ENCODE results near the gene AFAP1.
A peak's percentile ranks its signal among the peaks of the same experiment; 100 is the strongest.
"Not testable (repeated sequence)": the region's sequence is repeated elsewhere in the genome, so short reads cannot be mapped to it uniquely, and the experiment has no call there.

AFAP1 gene

GRCh38 chr4:7960790-7961655 lies 21.4 kb upstream of the AFAP1 start:
- DNase-seq, result peak; percentile 75
- Mint-ChIP-seq H3K4me3 (peak overlapping the region; percentile 42), H3K36me3 (ENCODE audit: low read depth) (no peaks in the 10 kb centered on the region), H3K9me3 (no peaks in the 10 kb centered on the region), H3K27me3 (peaks cover 7% of the 10 kb centered on the region), H3K4me1 (ENCODE audit: low read depth) (peaks cover 71% of the 10 kb centered on the region), H3K27ac (peak overlapping the region; percentile 94)

- H3K4me3 Mint-ChIP-seq, result peak overlapping the region; percentile 42
- peaks cover 63% of the 10 kb centered on the region for H3K4me1 Mint-ChIP-seq (ENCODE audit: low read depth)
- H3K9me3 Mint-ChIP-seq, result no peaks in the 10 kb centered on the region
Observed at GRCh38 chr4:7960017-7960789, 20.5 kb upstream of the AFAP1 start.

GRCh38 chr4:7959078-7959477 lies 19.4 kb upstream of the AFAP1 start:
- Mint-ChIP-seq H3K9me3 (no peaks in the 10 kb centered on the region), H3K4me3 (no peak overlapping the region), H3K4me1 (ENCODE audit: low read depth) (peaks cover 51% of the 10 kb centered on the region), H3K36me3 (ENCODE audit: low read depth) (no peaks in the 10 kb centered on the region), H3K27ac (peak overlapping the region; percentile 31), H3K27me3 (peaks cover 7% of the 10 kb centered on the region)
- DNase-seq, result no peak

More at GRCh38 chr4:7960017-7960789, 20.5 kb upstream of the AFAP1 start:
- H3K27ac Mint-ChIP-seq, result peak overlapping the region; percentile 94
- no peaks in the 10 kb centered on the region for H3K36me3 Mint-ChIP-seq (ENCODE audit: low read depth)
- peaks cover 7% of the 10 kb centered on the region for H3K27me3 Mint-ChIP-seq
- DNase-seq, result no peak

- Mint-ChIP-seq H3K27me3 (peaks cover 7% of the 10 kb centered on the region), H3K4me1 (ENCODE audit: low read depth) (peaks cover 36% of the 10 kb centered on the region), H3K4me3 (no peak overlapping the region), H3K27ac (no peak overlapping the region), H3K9me3 (peaks cover 7% of the 10 kb centered on the region), H3K36me3 (ENCODE audit: low read depth) (no peaks in the 10 kb centered on the region)
- DNase-seq, result no peak
Observed at GRCh38 chr4:7956934-7957656, 17.4 kb upstream of the AFAP1 start.

DNA sequence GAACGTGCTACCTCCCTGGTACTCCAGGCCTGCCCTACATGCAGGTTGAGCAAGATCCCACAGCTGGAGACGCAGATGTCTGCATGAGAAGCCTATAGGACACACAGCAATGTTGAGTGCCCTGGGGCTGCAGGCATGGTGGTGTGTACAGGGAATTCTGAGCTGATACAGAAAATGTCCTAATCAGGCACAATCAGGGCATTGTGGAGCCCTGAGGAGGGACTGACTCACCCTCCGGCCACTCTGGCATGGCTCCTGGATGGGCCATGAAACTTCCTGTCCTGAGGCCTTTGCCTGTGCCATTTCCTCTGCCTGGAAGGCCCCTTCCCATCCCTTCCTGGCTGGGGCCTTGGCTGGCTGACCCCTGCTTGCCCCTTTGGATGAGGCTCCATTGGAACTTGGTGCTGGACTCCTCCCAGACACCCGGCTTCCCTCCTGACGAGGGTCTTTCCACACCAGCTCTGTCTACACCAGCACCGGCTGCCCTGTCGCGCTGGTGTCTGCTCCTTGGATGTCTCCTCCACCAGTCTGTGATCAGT lies 16.7 kb upstream of the AFAP1 start:
- H3K27me3 Mint-ChIP-seq, result peaks cover 7% of the 10 kb centered on the region
- H3K9me3 Mint-ChIP-seq, result peaks cover 8% of the 10 kb centered on the region
- no peaks in the 10 kb centered on the region for H3K36me3 Mint-ChIP-seq (ENCODE audit: low read depth)
- no peak overlapping the region for H3K4me3 Mint-ChIP-seq
- no peak overlapping the region for H3K27ac Mint-ChIP-seq
- H3K4me1 Mint-ChIP-seq (ENCODE audit: low read depth), result peaks cover 30% of the 10 kb centered on the region
- DNase-seq, result no peak

DNA sequence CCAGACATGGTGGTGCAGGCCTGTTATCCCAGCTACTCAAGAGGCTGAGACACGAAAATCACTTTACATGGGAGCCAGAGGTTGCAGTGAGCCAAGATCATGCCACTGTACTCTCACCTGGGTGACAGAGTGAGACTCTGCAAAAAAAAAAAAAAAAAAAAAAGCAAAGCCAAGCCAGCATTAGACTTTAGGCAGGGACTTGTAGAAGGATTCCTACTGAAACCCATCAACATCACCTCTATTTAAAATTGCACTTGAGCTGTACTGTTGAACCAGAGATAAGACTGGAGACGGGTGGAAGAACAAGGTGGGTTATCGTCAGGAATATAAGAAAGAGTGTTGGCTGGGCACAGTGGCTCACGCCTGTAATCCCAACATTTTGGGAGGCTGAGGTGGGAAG lies 15.7 kb upstream of the AFAP1 start:
- Mint-ChIP-seq H3K27me3 (peaks cover 10% of the 10 kb centered on the region), H3K27ac (no peak overlapping the region), H3K36me3 (ENCODE audit: low read depth) (no peaks in the 10 kb centered on the region), H3K4me3 (no peak overlapping the region), H3K9me3 (peaks cover 13% of the 10 kb centered on the region), H3K4me1 (ENCODE audit: low read depth) (peaks cover 20% of the 10 kb centered on the region)
- DNase-seq, result no peak

GRCh38 chr4:7952615-7953014 lies 13.0 kb upstream of the AFAP1 start:
- DNase-seq, result no peak
- Mint-ChIP-seq H3K27me3 (peaks cover 13% of the 10 kb centered on the region), H3K9me3 (peaks cover 13% of the 10 kb centered on the region), H3K36me3 (ENCODE audit: low read depth) (no peaks in the 10 kb centered on the region), H3K27ac (no peak overlapping the region), H3K4me1 (ENCODE audit: low read depth) (peaks cover 18% of the 10 kb centered on the region), H3K4me3 (no peak overlapping the region)

DNA sequence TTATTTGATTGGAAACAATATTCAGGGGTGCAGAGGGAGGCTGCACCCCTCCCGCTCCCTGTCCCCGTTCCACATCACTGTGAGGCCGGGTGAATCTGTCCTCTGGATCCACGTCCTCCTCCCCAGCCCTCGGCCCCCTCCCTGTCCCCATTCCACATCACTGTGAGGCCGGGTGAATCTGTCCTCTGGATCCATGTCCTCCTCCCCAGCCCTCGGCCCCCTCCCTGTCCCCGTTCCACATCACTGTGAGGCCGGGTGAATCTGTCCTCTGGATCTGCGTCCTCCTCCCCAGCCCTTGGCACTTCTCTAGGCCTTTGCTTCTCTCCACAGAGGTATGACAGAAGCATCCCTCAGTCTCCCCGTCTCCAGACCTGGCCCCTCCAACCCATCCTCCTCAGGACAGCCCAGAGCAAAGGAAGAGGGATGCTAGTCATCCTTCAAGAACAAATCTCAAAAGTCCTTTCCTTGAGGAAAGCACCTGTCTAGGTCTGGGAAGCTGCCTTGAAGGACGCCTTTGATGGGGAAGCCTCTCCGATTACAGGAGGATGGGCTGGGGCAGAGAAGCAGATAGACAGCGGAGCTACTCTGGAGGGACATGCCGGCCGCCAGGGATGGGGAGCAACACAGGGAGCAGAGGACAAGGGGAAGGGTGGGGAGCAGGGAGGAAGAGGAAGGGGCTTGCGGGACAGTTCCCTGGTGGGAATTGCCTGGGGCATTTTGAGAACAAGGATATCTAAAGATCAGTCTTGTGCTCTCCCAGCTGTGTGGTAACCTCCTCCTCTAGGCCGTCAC lies 10.8 kb upstream of the AFAP1 start:
- Mint-ChIP-seq H3K27ac (no peak overlapping the region), H3K4me1 (ENCODE audit: low read depth) (peaks cover 15% of the 10 kb centered on the region), H3K36me3 (ENCODE audit: low read depth) (no peaks in the 10 kb centered on the region), H3K9me3 (peaks cover 13% of the 10 kb centered on the region), H3K4me3 (no peak overlapping the region), H3K27me3 (peaks cover 20% of the 10 kb centered on the region)
- DNase-seq, result no peak

GRCh38 chr4:7949759-7950158 lies 10.1 kb upstream of the AFAP1 start:
- H3K27ac Mint-ChIP-seq, result no peak overlapping the region
- H3K4me1 Mint-ChIP-seq (ENCODE audit: low read depth), result peaks cover 15% of the 10 kb centered on the region
- H3K4me3 Mint-ChIP-seq, result no peak overlapping the region
- DNase-seq, result no peak
- H3K27me3 Mint-ChIP-seq, result peaks cover 20% of the 10 kb centered on the region
- H3K36me3 Mint-ChIP-seq (ENCODE audit: low read depth), result no peaks in the 10 kb centered on the region
- H3K9me3 Mint-ChIP-seq, result peaks cover 13% of the 10 kb centered on the region

- H3K27me3 Mint-ChIP-seq, result peaks cover 20% of the 10 kb centered on the region
- H3K4me3 Mint-ChIP-seq, result no peak overlapping the region
- H3K9me3 Mint-ChIP-seq, result peaks cover 11% of the 10 kb centered on the region
- H3K27ac Mint-ChIP-seq, result peak overlapping the region; percentile 51
- no peak for DNase-seq
- no peaks in the 10 kb centered on the region for H3K36me3 Mint-ChIP-seq (ENCODE audit: low read depth)
- peaks cover 15% of the 10 kb centered on the region for H3K4me1 Mint-ChIP-seq (ENCODE audit: low read depth)
Observed at GRCh38 chr4:7947927-7948326, 8.3 kb upstream of the AFAP1 start.

- Mint-ChIP-seq H3K4me1 (ENCODE audit: low read depth) (peaks cover 15% of the 10 kb centered on the region), H3K27me3 (peaks cover 18% of the 10 kb centered on the region), H3K27ac (no peak overlapping the region), H3K9me3 (no peaks in the 10 kb centered on the region), H3K4me3 (no peak overlapping the region), H3K36me3 (ENCODE audit: low read depth) (no peaks in the 10 kb centered on the region)
- DNase-seq, result no peak
Observed at GRCh38 chr4:7945709-7946380, 6.2 kb upstream of the AFAP1 start.

GRCh38 chr4:7944599-7945220 lies 5.0 kb upstream of the AFAP1 start:
- Mint-ChIP-seq H3K4me3 (no peak overlapping the region), H3K9me3 (no peaks in the 10 kb centered on the region), H3K27me3 (peaks cover 15% of the 10 kb centered on the region), H3K36me3 (ENCODE audit: low read depth) (no peaks in the 10 kb centered on the region), H3K4me1 (ENCODE audit: low read depth) (peaks cover 18% of the 10 kb centered on the region), H3K27ac (no peak overlapping the region)
- no peak for DNase-seq

DNA sequence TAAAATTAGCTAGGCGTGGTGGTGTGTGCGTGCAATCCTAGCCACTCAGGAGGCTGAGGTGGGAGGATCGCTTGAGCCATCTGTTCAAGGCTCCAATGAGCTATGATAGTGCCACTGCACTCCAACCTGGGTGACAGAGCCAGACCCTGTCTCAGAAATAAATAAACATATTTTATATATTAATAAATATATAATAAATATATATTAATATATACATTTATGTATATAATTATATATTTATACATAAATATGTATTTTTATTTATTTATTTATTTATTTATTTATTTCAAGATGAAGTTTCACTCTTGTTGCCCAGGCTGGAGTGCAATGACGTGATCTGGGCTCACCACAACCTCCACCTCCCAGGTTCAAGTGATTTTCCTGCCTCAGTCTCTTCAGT lies 4.0 kb upstream of the AFAP1 start:
- not testable (repeated sequence) for H3K4me3 Mint-ChIP-seq; H3K27ac Mint-ChIP-seq; H3K9me3 Mint-ChIP-seq; H3K36me3 Mint-ChIP-seq (ENCODE audit: low read depth); DNase-seq
- Mint-ChIP-seq H3K27me3 (peaks cover 10% of the 10 kb centered on the region), H3K4me1 (ENCODE audit: low read depth) (peaks cover 12% of the 10 kb centered on the region)
